T-helper 2 cell treated with Interferon-gamma antibody and Interleukin-4, amounts not matched to agents 100 ng/mL and 5 ng/mL, for 36 hours (primary cell): ENCODE results near the gene LGALS3BP. TPM values are rescaled to one million over a fixed set of nuclear protein-coding genes. Genes with fewer than 3 reads are reported as not detected.

Experiments used
- intact Hi-C: fragments of 100-400 bp; cut with micrococcal nuclease; formaldehyde crosslinking; loops from one replicate; pipeline ENCODE4 v1.15.1; 2023
- total RNA-seq: library from RNA; stranded (reverse); gene quantifications from 2 replicates; pipeline ENCODE4 v1.2.3, GENCODE V29; 2022

Gene LGALS3BP
- total RNA-seq, 1 donor from 2014 or later: 147 TPM

DNA sequence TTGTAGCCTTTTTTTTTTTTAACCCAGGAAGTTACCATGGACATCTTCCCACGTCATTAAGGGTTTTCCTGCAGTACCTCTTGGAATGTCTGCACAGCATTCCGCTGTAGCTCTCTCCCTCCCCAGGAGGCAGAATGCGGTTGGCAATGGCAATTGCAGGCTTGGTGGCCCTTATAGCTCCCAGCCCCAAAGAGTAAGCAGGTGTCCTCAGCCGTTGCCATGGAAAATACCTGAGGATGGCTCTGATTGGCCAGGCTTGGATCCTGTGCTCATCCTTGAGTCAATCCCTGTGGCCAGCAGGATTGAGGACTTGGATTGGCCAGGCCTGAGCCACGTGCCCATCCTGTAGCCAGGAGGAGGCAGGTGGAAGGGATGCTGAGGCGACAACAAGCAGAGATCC, 39.0 kb downstream of the LGALS3BP start:
- intact Hi-C loops: no loop called here

DNA sequence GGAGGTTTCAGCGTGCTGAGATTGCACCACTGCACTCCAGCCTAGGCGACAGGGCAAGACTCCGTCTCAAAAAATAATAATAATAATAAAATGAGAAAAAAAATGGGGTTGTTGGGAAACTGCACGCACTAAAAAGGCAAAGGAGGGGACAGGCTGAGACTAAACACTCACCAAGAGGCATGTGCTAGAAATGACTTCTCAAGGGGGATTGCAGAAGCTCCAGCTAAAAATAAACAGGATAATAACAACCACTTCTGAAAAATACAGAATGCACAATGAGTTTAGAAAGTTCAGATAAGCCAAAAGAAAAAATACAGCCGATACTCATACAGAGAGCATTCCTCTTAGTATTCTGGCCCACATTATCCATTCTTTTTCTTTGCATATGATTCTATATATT, 39.5 kb downstream of the LGALS3BP start:
- intact Hi-C loops: no loop called here

DNA sequence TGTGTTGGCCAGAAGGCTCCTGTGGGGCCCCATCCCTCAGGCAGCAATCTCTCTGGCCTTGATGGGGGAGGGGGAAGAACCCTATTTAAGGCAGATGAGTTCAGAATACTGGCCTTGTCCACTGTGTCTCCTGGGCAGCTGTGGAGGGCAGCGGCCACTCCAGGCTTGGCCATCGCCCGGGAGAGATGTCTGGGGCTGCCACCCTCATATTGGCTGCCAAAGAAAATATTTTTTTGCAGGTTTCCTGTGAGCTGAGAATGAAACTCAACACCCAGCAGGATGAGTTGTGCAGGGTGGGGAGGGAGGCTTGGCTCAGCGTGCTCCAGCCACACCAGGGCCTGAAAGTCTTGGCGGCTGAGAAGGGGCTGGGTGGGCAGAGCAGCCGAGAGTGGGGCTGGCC, 40.1 kb downstream of the LGALS3BP start:
- intact Hi-C loops: no loop called here

DNA sequence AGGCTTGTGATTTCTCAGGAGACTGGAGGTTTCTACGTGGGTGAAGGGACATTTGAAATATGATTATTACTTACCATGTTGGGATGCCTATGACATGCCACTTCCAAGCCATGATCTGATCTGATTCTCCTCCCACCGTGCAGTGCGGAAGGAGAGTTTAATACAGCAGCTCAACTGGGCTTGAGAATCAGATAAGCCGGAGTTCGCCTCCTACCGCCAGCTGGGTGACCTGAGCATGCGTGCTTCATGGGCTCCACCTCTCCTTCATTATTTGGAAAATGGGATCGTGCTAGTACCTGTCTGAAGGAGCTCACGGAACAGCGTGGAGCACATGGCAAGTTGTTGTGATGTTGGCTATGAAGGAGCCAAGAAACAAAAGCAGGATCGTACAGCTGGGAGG, 42.2 kb downstream of the LGALS3BP start:
- intact Hi-C loops: no loop called here

DNA sequence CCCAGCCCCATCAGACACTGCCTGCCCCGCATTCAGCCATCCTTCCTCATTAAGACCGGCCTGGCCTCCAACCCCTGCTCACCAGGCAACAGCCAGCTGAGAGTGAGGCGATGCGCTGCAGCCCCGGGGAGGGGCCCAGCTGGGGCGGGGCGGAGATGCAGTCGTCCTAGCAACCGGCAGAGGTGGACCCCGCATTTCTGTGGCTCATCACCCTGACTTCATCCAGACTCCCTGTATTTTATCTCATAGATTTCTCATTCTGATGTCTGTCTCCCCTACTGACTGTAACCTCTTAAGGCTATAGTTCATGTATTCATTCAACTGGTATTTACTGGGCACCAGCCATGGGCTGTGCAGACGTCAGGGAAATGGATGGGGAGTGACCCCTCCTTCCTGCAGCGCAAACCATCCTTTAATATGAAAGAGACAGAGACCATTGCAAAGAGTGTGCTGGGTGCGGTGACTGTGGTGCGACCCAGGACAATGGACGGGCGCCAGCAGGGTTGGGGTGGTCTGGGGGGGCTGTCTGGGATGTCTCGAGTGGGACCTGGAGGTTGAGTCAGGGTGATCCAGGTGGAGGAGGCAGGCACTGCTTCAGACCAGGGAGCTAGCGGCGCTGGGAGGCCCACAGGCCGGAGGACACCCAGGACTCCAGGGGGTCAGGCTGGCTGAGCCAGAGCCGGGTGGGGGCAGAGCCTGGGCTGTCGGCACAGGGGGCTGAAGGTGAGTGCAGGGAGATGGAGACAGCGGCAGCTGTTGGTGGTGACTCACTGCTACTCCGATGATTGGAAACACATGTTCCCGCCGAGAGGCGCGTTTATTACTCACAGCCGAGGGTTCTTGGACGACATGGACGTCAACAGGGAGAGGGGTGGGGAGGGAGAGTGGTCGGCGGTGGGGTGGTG, 44.1 kb downstream of the LGALS3BP start:
- intact Hi-C loops: no loop called here

DNA sequence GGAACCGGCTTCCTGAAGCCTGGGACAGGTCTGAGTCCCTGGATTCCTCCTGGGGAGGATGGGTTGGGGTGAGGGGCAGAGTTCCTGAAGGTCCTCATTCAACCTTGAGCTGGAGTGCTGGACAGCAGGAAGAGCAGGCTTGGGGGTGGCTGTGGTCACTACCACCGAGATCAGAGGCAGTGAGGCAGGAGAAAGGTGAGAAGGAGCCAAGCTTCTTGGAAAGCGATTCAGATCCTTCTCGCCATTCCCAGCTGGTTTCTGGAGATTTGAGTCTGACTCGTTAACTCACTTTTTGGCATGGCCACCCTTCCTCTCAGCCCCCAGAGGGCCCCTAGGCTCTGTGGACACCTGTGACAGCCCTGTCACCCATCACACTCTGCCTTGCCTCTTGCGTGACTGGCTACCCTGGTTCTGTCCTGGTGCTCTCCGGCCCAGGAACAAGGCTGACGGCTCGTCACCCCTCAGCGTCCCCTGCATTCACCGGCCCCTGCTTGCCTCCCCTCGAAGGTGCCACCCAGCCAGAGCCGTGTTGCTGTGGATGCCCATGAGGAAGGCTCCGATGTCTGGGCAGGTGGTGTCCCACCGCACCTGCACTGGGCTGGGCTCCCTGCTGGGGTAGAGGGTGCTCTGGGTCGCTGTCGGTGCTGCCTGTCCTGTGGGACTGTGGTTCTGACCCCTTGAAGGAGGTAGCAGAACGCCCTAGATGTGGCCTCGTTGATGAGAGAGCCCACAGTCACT, 44.9 kb downstream of the LGALS3BP start:
- intact Hi-C loops: no loop called here

DNA sequence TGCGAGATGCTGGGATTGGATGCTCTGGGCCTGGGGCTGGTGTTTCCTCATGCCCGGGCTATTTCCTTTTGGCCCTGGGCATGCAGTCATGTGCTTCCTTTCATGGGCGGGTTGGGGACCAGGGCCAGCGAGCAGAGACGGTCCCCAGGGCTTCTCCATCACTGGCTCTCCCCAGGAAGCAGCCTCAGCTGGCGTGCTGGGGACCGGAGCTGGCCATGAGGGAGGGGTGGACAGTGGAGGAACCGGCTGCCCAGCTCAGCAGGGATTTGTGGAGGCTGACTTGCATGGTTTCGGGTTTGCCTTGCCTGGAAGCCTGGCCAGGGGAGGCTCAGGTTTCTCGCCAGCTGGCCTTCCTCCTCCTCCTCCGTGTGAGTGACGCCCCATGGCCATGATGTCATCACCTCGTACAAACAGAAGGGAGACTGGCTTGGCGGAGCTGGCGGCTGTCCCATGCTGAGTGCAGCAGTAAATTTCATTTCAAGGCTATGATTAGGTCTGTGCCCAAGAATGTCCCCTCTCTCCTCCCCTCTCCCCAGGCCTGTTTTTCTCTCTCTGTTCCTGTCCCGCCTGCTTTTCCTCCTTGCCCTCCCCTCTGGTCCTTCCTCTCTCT, 45.7 kb downstream of the LGALS3BP start:
- intact Hi-C loops: no loop called here

DNA sequence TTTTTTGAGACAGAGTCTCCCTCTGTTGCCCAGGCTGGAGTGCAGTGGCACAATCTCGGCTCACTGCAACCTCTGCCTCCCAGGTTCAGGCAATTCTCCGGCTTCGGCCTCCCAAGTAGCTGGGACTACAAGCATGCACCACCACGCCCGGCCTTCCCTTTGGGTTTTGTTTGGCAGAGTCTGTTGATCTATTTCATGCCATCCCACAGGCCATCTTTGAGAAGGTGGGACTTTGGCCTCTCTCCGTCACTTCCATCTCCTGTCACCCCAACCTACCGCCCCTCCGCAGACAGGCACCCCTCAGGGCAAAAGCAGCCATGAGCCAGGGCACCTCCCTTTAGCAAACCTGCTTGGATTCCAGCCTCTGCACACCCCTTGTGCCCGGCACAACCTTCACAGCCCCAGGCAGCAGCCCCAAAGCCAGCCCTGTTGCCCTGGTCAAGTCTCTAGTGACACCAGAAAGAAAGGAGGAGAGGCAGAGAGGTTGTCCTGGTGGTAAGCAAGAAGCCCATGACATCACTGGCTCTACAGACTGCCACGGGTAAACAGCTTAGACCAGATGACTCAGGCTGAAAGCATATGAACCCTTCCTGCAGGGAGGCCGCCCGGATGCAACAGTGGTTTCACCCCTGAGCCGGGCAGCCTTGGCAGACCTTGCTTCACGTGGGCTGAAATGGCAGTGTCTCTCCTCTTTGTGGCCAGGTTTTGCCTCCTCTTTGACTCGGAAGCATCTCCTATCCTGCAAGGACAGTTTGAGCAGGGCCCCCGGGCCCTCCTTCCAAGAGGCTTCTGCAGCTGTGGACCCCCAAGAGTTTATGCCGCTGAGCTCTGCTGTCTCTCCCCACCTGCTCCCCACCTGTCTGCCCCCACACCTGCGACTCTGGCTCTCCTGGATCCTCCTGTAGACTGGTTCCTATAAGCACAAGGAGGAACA, 46.4 kb downstream of the LGALS3BP start:
- intact Hi-C loops: no loop called here

DNA sequence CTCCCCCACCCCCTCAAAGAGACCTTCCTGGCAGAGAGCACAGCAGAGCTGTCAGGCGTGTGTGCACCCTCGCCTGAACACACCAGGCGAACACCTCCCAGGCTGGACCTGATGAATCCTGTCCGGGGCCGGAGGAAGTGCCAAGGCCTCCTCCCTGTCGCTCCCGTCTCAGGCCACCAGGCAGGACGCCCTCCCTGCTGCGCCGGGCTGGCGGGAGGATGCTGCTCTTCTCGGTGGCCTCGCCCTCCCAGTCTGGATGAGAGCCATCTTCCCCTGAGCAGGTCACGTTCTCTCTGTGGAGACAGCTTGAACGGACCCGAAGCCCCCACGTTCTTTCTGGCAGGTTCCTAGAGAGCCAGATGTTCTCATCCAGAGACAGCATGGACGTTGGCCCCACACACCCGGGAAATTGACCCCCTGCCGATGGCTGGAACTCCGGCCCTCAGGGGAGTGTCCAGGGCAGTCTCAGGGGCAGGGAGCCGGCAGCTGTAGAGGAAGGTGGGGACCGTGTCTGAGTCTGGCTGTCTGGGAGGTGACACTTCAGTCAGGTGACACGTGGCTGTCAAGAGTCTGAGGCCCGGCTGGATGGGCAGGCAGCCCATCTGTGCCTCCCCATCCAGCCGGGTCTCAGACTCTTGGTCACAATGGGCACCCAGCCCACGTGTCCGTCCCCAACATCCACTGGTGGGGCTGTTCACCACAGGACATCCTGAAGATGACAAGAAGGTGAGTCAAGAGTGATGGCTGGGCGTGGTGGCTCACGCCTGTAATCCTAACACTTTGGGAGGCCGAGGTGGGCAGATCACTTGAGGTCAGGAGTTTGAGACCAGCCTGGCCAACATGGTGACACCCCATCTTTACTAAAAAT, 49.6 kb downstream of the LGALS3BP start:
- intact Hi-C loops: no loop called here

DNA sequence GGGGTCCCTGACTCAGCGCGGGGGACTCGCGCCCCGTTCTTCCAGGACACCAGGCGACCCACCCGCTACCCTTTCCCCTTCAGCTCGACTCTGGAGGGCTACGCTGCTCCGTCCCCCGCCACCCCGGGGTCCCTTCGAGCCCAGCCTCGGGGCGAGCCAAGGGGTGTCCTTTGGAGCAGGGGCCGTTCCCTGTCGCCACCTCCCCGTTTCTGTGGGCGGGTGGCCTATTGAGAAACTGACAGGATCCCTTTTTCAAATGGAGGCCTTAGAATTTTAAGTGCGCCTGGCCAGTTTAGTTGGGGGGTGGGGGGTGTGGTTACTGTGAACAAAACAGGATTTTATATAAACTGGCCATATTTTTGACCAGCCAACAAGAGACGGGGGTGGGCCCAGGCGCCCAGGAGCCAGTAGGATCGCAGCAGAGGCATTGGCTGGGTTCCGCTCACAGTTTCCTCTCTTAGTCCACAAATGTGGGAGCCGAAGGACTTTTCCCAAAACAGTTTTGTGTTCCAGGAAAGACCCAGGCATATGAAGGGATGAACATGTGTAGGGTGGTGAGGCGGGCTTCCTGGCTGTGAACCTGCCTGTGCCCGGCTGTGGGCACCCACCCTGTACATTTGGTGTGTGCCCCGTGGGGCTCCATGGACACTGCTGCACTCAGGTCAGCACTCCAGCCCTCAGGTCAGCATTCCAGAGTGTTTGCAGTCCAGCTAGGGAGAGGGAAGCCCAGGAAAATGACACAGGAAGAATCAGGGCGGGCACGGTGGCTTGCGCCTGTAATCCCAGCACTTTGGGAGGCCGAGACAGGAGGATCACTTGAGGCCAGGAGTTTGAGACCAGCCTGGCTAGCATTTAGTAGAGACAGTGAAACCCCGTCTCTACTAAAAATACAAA, 53.8 kb downstream of the LGALS3BP start:
- intact Hi-C loops: no loop called here

DNA sequence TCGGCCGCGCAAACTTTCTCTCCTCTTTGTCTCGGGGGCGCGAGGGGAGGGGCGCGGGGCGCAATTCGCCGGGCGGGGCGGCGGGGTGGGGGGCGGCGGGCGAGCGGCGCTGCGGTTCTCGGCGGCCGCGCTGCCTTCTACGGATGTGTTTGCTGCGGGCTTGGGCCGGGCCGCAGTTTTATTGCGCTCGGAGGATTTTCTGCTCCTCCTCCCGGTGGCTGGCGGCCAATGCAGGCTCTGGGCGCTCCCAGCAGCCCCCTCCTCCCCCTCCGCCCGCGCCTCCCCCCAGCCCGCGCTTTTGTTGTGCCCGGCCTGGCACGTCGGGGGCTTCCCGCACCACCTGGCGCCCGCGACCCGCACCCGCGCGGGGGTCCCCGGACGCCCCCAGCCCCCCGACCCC, 54.5 kb downstream of the LGALS3BP start, which contains the start of gene TIMP2:
Gene TIMP2, minus strand, starts transcription at position 154 of the 400 bp plus-strand sequence. CDS start 299 bp downstream, outside the sequence.
- intact Hi-C loops: no loop called here

DNA sequence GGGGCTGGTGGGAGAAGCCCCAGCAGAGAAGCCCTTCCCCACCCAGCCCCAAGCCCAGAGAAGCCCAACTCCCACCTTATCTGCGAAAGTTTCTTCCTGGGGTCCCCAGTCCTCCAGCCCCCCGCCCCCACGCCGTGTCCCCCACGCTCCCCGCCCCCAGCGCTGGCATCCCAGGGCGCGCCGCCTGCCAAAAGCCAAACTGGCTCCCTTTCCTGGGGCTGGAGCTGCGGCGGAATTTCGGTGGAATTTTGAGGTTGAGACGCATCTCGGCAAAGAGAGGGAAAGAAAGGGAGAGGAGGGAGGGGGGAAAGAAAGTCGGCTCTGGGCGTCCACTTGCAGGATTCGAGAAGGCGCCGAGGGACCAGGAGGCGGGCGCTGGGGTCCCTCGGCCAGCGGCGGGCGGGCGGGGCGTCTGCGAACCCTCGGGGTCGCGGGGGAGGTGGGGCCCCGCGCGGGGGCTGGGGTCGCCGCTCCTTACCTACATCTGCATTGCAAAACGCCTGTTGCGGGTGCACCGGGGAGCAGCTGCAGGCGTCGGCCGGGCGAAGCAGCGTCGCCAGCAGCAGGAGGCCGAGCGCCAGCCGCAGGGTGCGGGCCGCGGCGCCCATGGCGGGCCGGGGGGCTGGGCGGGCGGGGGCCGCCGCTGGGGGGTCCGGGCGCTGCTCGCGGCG, 55.1 kb downstream of the LGALS3BP start:
- intact Hi-C loops: no loop called here

DNA sequence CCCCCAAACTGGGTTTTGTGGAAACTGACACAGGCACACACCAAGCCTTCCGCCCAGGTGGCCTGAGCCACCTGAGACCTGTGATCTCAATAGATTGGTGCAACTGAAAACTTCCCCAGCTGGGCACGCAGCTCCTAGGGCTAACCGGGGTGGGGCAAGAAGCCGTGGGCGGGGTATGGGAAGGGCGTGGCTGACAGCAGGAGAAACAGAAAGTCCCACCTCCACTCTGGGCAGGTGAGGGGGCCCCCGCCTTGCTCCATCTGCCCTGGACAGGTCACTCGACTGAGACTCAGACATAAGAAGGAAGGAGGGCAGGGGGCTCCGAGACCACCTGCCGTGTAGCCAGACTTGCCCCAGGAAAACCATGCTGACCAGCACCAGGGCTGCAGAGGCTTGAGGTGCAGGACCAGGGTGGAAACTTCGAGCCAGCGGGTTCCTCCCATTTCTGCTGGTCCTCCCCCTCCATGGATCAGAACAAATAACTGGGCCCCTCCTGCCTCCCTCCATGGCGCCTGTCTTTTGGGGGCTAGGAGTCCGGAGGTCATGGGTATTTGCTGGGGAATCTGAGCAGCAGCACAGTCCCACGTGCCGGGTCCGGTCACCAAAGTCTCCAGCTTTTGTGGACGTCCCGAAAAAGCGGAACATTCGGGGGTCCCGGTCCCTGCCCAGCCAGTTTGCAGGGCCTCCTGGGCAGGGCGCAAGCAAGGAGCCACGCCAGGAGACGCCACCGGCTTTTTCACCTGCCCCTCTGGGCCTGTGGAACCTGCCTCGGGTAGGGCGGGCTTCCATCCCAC, 55.9 kb downstream of the LGALS3BP start:
- intact Hi-C loops: no loop called here

DNA sequence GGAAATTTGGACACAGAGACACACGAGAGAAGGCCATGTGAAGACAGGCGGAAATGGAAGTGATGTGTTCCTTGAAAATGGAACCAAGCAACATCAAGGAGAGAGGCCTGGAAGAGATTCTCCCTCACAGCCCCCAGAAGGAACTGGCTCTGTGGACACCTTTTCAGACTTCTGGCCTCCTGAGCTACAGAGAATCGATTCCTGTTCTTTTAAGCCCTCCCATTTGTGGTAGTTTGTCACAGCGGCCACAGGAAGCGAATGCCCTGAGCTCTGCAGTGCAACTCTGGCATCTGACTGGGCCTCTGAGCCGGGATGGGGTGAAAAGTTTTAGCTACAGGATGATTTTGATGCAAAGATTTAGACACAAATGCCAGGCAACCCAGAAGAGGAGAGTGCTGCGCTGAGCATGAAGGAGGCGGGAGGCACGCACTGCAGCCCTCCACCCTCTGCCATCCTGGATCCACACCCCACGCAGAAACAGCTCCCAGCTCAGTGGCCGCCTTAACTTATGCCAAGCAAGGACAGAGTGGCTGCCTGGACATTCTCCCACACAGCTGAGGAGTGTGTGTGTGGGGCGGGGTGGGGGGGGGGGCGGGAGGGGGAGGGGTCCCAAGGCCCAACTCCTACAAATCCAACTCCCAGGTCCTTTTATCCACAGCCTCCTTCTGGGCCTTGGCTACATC, 56.8 kb downstream of the LGALS3BP start:
- intact Hi-C loops: no loop called here

DNA sequence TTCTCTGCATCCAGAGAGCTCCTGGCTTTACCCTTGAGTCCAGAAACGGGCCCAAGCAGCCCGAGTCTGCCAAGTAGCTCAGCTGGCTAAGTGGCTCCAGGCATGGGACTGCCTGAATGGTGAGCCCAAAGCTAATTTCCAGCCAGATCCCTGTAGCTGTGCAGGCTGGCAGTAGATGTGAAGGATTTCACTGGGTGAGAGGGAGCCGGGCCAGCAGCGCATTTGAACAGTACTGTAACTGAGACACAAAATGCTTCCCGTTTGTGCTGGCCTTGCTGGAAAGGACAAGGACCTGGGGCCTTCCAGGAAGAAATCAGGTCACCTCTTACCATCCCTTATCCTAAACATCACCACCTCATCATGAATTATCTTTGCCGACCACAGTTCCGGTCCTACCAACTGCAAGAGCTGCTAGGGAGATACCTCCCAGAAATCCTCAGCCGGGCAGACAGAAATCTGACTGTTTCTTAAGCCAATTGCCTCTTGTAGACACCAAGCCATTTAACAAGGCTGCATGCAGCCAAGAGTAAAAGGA, 58.2 kb downstream of the LGALS3BP start:
- intact Hi-C loops: no loop called here
